ENCODE results near the gene KCNJ6. TPM values are rescaled to one million over a fixed set of nuclear protein-coding genes. Genes with fewer than 3 reads are reported as not detected.

The KCNJ6 gene
- total RNA-seq, 1 donor from 2014 or later: not detected

DNA sequence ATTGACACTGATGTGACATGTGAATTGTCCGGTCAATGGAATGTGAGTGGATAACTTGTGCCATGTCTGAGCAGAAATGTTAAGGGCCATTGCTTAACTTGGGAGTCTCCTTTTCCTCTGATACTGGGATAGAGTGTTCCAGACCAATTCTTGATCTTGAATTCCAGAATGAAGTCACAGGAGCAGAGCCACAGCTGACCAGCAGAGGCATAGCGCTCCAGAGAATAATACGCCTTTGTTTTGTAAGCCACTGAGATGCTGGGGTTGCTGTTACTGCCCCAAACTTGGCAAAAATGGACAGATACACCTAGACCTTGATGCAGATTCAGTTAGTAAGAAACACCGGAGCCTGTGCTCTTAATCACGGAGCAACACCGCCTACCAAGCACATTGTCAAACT, 6.3 kb downstream of the KCNJ6 start:
- no peak for DNase-seq (ENCODE audit: low spot score)
- no peak for ATAC-seq
- intact Hi-C loops (cut with DNase I): no loop called here

DNA sequence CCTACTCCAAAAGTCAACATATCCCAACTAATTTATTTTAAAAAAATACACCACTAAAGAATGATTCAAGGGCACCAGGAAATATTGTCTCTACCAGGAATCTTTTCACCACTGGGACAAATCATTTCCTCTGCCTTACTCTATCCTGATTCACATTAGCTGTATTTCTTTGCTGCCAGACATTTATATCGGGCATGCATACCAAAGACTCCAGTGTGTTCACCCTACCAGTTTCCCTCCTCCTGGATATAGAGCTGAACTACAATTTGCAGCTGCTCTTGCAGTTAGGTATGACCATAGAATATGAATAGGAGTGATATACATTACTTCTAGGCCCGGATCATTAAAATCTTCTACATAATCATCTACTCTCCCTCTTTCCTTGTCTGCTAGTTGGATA, 7.6 kb downstream of the KCNJ6 start:
- DNase-seq (ENCODE audit: low spot score) (no peak), ATAC-seq (no peak)
- intact Hi-C loops (cut with DNase I): no loop called here

GRCh38 chr21:37907076-37907475, 9.2 kb downstream of the KCNJ6 start:
- ATAC-seq (no peak), DNase-seq (ENCODE audit: low spot score) (no peak)
- intact Hi-C loops (cut with DNase I): no loop called here

DNA sequence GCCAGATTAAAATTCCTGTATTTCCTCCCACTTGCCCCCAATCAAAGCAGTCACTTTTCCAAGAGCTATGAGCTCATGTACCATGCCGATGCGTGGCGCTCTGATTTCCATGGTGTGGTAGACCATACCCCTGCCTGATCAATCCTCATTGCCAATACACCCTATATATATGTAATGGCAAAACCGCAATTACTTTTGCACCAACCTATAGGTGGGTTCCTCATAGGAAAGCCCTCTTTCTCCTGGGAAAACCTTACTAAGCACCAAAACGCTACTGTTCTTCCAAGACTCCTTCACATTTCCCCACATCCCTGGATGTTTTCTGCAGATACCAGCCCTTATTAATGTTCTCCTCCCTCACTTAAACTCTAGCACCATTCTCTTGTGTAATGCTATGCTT, 11.0 kb downstream of the KCNJ6 start:
- no peak for DNase-seq (ENCODE audit: low spot score)
- ATAC-seq: no peak
- intact Hi-C loops (cut with DNase I): no loop called here

GRCh38 chr21:37904856-37905255, 11.4 kb downstream of the KCNJ6 start:
- intact Hi-C loops (cut with DNase I): no loop called here
- ATAC-seq (peak; percentile 36), DNase-seq (ENCODE audit: low spot score) (no peak)

- DNase-seq (ENCODE audit: low spot score) (no peak), ATAC-seq (no peak)
- intact Hi-C loops (cut with DNase I): no loop called here
Measured at GRCh38 chr21:37903396-37903795, 12.9 kb downstream of the KCNJ6 start.

- no peak for DNase-seq (ENCODE audit: low spot score)
- intact Hi-C loops (cut with DNase I): no loop called here
Measured at GRCh38 chr21:37899146-37899545, 17.1 kb downstream of the KCNJ6 start.

DNA sequence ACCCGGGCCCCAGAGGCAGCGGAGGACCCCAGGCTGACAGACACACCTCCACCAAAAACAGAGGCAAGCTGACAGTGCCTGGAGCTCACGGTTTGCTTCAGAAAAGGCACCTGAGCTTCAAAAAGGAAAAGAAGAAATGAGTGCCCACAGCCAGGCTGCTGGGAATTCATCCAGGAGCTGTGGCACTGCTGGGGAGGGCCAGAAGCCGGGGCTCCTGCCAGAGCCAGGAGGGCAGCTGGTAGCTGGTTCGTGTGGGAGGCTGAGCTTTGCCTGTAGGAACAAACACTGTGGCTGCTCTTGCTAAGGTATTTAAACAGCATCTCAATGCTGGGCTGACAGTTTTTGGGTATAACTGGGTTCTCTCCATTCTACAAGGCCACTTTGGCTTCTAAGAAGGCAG, 19.5 kb downstream of the KCNJ6 start:
- no peak for ATAC-seq
- no peak for DNase-seq (ENCODE audit: low spot score)
- intact Hi-C loops (cut with DNase I): no loop called here

More at GRCh38 chr21:37899146-37899545, 17.1 kb downstream of the KCNJ6 start:
- ATAC-seq: no peak

DNA sequence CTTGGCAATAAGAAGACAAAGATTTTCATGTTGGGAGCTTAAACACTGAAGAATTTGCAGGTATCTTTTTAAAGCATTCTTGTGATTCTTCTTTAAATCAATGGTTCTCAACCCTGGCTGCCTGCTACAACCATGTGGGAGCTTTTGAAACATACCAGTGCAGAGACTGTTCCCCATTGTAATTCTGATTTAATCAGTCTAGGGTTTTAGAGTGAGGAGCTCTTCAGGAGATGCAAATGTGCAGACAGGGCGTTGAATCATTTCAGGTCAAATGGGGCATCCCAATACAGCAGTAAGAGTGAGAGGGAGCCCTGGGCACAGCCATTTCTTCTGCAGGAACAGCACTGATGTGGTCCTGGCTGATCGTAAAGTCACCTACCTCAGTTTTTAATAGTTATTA, 24.3 kb downstream of the KCNJ6 start:
- ATAC-seq (no peak), DNase-seq (ENCODE audit: low spot score) (no peak)
- intact Hi-C loops (cut with DNase I): no loop called here

GRCh38 chr21:37888659-37889058, 27.6 kb downstream of the KCNJ6 start:
- no peak for DNase-seq (ENCODE audit: low spot score)
- intact Hi-C loops (cut with DNase I): no loop called here
- ATAC-seq: no peak

DNA sequence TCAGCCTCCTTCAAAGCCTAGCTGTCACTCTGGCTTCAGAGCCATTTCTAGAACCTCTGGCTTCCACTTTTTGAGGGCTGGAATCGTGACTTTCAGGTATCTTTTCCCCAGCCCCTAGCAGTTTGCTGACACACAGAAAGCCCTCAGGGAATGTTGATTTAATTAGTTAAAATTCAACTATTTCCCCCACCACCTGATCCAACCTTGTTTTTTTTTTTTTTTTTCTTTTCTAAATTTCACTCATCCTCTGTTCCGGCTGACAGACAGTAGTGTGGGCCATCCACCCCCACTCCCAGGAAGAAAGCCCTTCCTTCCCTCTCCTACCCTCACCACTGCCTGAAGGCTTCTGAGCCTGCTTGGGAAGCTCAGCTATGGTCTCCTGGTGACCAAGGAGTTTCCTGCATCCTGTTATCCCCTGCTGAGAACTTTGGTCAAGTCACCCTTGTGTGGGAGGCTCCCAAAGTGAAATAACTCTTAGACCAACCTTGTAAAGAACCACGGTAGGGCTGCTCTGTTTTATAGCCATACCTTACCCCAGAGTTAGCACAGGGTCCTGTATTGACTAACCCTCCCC, 29.4 kb downstream of the KCNJ6 start:
- no peak for DNase-seq (ENCODE audit: low spot score)
- intact Hi-C loops (cut with DNase I): no loop called here
- no peak for ATAC-seq

- ATAC-seq (no peak), DNase-seq (ENCODE audit: low spot score) (no peak)
- intact Hi-C loops (cut with DNase I): no loop called here
Measured at GRCh38 chr21:37886120-37886519, 30.1 kb downstream of the KCNJ6 start.

- intact Hi-C loops (cut with DNase I): no loop called here
- ATAC-seq (no peak), DNase-seq (ENCODE audit: low spot score) (no peak)
Measured at GRCh38 chr21:37878946-37879660, 37.2 kb downstream of the KCNJ6 start.

DNA sequence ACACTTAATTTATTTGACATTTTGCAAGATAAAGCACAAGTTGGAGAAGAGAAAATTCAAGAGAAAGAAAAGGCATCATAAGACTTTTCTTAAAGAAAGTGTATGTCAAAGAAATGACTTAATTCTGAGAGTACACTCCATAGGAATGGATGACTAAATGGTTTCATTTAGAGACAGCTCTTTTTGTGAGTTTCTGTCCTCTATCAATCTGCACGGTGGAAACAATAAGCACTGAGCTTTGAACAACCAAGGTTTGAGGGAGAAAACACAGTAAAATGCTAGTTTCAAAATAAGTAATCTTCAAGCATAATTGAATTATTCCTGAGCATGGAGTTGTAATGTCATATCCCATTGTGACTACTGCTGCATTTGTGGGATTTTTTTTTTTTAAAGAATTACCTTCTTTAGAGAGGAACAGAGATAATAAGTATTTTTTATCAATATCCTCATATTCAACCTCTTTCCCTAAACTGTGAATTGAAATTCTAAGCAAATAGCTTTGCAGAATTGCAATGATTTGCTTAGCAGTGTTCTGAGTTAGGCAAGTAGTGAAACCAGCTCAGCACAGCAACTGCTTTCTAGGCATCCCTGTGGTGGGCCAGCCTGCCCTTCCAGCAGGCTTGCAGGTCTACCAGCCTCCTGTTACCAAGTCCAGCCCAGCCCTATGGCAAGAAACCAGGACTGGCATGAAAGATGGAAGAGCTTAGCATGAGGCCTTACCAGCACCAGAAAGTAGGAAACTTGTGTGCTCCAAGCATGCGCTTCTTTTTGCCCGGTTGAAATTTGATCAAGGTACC, 38.2 kb downstream of the KCNJ6 start:
- ATAC-seq: no peak
- intact Hi-C loops (cut with DNase I): no loop called here

GRCh38 chr21:37877171-37877570, 39.1 kb downstream of the KCNJ6 start:
- DNase-seq (ENCODE audit: low spot score) (no peak), ATAC-seq (no peak)
- intact Hi-C loops (cut with DNase I): no loop called here

More for the DNA sequence above, 38.2 kb downstream of the KCNJ6 start:
- no peak for DNase-seq (ENCODE audit: low spot score)

DNA sequence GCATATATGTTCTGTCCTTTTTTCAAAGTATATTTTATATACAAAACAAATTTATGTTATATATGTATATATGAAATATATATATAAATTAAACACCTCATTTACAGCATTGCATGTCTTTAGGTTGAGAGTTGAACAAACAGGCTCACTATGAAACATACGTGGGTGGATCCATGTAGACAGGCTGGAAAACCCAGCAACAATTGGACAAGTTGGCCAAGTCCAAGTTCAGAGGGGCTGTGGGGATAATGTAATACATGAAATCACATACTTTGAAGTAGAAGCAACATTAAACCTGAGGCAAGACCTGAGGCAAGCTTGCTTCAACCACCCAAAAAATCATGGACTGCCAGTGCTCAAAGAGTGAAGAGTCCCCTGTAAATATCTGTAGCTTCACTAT, 39.7 kb downstream of the KCNJ6 start:
- DNase-seq (ENCODE audit: low spot score): no peak
- intact Hi-C loops (cut with DNase I): no loop called here
- ATAC-seq: no peak

DNA sequence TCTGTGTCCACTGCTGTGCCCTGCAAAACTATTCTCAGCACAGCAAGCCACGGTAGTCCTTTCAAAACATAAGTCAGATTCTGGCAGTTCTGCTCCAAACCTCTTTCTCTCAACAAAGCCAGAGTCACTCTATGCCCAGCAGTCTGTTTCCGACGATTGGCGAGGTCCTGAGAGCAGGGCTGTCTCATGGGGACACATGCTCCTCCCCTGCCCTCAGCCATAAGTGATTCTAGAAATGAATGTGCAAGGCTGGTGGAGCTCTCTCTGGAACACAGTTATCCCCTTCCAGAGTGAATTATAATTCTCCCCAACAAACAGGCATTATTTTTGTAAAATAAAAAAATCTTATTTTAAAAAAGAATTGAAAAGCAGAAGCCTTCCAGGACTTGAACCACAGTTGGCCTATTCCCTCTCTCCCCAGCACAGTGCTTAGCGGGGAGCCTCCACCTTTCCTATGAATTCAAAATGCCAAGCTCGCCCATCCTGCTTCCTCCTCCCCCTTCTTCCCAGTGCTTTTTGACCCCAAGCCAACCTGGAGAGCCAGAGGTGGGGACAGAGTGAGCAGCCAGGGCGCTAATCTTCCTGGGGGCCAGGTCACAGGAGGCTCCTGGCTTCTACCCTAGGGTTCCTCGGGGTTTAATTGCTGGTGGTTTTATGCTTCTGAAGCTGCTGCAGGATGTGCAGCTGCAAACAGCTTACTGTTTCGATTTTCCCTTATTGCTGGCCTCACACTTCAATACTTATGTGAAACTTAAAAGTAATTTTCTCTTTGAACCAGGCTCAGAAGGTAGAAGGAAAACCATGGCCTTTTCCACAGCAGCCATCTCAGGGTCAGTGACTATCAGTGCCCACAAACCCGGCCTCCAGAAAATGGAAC, 41.1 kb downstream of the KCNJ6 start:
- intact Hi-C loops (cut with DNase I): no loop called here
- ATAC-seq (no peak), DNase-seq (ENCODE audit: low spot score) (no peak)

GRCh38 chr21:37874481-37874880, 41.8 kb downstream of the KCNJ6 start:
- ATAC-seq (no peak), DNase-seq (ENCODE audit: low spot score) (no peak)
- intact Hi-C loops (cut with DNase I): no loop called here

DNA sequence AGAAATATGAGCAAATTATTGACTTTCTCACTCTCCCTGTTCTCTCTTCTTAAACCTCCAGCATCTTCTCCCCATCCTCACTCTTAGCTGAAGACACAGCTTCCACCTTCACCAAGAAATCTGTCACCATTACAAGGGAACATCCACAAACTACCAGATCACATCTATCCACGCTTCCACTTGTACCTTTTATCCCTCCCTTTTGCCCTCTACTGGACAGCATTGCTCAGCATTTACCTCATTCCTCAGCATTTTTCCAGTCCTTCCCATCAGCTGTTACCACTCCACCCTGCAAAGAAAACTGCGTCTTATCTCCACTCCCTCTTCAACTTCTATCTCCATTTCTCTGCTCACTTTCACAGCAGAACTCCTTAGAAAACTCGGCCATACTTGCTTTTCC, 42.6 kb downstream of the KCNJ6 start:
- intact Hi-C loops (cut with DNase I): no loop called here
- ATAC-seq (no peak), DNase-seq (ENCODE audit: low spot score) (no peak)
